GM13977 (cell line): ENCODE data around the gene HDGF.

Experiments
- DNase-seq: peaks from one replicate; pipeline ENCODE4 v3.0.0; 2012; ENCODE audit warnings: low spot score
- in situ Hi-C: fragments of 300-500 bp; cut with MboI; formaldehyde crosslinking; loops from one replicate; pipeline ENCODE4 v1.12.0; 2022; ENCODE audit warnings: low sequenced_read_pairs, low pct_unique_long_range_greater_than_20kb, mixed read lengths, inconsistent platforms; ENCODE audit not compliant: unreplicated experiment
- TF ChIP-seq, protein P1 (sequence below): IDR thresholded peaks from 2 replicates; pipeline ENCODE4 v1.5.1; 2012; ENCODE audit warnings: mild to moderate bottlenecking, control low read depth; ENCODE audit not compliant: insufficient read depth; ENCODE audit errors: extremely low read depth, missing control alignments

HDGF gene

DNA sequence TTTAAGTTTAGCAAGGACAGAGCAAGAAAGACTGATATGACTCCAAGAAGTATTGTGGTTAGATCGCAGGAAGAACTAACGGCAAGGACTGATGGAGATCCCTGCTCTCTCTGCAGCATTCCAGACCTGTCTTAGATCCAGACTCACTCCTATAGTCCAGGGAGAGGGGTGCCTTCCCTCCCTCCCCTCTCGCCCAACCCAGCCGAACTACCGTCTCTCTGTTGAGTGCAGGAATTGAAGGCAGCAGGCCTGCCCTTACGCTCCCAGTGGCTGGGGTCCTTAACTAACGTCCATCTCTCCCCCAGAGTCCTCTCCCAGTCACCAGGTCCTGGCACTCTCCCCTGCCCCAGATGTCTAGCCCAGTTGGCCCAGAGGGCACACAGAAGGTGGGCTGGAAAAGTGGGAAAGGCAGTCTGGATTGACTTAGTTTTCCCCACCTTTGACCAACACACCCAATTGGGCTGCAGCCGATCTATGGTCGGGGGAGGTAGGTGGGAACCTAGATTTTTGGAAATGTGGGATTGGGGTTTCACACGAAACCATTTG, 47.2 kb downstream of the HDGF start:
- in situ Hi-C loops, result loop anchor here (25.0 kb wide), 1 partner anchor 158 kb away; the partner anchor contains the start of genes INSRR and NTRK1
- no peak for DNase-seq

DNA sequence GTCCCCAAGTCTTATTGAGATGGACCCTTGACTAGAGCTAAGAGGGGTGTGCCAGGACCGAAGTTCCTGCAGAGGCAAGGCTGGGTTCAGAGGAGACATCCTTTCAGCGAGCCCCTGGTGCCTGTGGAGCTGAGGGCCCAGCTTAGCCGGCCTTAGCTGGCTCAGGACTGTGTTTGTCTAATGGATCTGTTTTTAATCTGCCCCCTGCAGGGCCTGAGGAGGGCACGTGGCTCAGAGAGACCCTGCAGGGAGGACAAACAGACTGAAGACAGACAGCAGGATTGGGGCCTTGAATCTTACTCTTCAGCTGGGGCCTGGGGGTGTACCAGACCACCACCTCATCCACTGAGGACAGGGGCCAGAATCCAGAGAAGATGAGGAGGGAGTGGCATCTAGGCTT, 47.7 kb downstream of the HDGF start:
- in situ Hi-C loops, result loop anchor here (25.0 kb wide), 1 partner anchor 159 kb away; the partner anchor contains the start of genes INSRR and NTRK1
- no peak for DNase-seq

More for the DNA sequence above, 47.2 kb downstream of the HDGF start:
- TF ChIP-seq, protein P1, sequence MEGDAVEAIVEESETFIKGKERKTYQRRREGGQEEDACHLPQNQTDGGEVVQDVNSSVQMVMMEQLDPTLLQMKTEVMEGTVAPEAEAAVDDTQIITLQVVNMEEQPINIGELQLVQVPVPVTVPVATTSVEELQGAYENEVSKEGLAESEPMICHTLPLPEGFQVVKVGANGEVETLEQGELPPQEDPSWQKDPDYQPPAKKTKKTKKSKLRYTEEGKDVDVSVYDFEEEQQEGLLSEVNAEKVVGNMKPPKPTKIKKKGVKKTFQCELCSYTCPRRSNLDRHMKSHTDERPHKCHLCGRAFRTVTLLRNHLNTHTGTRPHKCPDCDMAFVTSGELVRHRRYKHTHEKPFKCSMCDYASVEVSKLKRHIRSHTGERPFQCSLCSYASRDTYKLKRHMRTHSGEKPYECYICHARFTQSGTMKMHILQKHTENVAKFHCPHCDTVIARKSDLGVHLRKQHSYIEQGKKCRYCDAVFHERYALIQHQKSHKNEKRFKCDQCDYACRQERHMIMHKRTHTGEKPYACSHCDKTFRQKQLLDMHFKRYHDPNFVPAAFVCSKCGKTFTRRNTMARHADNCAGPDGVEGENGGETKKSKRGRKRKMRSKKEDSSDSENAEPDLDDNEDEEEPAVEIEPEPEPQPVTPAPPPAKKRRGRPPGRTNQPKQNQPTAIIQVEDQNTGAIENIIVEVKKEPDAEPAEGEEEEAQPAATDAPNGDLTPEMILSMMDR, result no peak

DNA sequence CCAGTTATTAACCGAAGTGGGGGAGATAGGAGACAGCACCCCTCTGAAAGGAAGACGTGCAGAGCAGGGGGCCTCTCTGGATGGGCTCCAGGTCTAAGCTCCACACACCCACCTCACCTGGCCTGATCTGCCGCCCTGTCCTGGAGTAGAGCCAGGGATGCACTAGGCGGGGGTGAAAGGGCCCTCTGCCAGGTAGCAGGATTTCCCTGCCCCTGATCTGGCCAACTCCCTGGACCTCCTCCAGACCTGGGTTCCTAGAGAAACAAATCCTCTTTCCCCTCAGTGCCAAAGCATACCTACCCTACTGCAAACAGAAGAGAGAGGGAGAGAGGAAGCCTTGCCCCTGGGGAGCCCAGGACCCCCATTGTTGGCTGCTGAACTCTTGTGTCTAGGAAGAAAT, 48.1 kb downstream of the HDGF start:
- TF ChIP-seq, protein P1, result no peak
- no peak for DNase-seq
- in situ Hi-C loops, result loop anchor here (25.0 kb wide), 1 partner anchor 159 kb away; the partner anchor contains the start of genes INSRR and NTRK1

More for the DNA sequence above, 47.7 kb downstream of the HDGF start:
- TF ChIP-seq, protein P1, result no peak

DNA sequence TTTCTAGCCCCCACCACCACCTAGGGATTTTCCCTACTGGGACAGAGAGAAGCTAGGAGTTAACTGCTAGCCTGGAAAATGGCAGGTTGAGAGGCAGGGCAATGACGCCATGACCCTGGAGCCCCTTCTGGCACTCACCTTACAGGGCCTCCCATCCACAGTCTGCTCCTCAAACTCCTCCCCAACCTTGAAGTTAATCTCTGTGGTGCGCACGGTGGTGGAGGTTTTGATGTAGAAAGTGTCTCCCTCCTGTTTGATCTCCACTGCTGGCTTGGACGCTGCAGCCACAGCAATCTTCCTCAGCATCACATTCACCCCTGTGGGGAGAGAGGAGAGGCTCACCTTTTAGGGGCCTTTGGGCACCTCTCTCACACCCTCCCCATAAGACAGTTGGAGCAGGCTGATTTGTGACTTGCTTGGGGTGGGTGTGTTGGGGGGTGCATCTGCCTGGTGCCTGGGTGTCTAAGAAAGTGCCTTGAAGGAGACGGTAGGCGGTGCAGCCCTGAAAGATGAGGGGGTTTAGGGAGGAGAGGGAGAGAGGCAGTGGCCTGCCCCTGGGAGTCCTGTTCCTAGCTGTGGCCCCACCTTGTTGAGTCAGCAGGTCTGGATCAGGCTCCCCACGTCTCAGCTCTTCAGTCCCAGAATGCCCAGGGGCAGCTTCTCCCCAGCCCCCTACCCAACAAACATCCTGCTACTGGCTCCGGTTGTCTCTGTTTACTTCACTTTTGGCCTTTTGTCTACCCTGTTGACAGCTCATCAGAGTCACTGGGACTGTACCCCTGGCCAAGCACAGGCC, 50.5 kb downstream of the HDGF start:
- in situ Hi-C loops, result loop anchor here (25.0 kb wide), 1 partner anchor 161 kb away; the partner anchor contains the start of genes INSRR and NTRK1
- TF ChIP-seq, protein P1, result no peak
- DNase-seq, result no peak

DNA sequence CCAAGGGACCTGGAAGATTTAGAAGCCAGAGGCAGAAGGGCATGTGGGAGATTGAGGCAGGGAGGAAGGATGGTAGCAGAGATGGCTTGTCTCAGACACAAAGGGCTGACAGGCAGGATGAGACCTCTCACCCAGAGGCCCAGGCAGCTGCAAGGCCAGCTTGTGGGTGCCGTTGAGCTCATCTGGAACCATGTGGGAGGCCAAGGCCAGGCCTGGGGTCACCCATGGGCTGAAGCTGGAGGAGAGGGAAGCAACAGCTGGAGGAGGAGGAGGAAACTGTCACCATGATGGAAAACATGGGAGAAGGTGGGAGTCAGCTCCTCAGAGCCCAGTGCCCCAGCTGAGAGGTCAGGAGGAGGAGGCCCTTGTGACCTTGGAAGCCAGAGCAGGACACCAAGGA, 52.5 kb downstream of the HDGF start:
- DNase-seq, result no peak
- TF ChIP-seq, protein P1, result no peak
- in situ Hi-C loops, result no loop called here

DNA sequence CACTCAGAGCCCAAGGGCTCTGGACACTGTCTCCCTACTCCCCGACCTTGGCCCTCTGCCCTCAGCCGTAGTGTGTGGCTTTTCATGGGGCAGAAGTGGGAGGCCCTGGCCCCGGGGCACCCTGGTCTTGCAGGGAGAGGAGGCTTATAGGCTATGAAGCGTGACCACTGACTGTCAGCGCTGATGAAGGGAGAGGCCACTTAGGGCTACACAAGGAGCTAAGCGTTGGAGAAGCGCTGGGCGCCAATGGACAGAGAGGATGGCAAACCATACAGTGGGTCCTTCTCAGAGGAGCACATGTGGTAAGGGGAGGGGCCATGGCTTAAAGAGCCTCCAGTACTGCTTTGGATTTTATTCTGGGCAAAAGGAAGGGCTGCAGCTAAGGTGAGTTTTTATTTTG, 54.0 kb downstream of the HDGF start:
- TF ChIP-seq, protein P1, result no peak
- in situ Hi-C loops, result no loop called here
- no peak for DNase-seq
